Osteoblast (primary cell): ENCODE data around the gene KLK3. TPM values are rescaled to one million over a fixed set of nuclear protein-coding genes. Genes with fewer than 3 reads are reported as not detected.

ENCODE experiments used
- DNase-seq: peaks from one replicate; pipeline ENCODE4 v3.0.0; 2011; ENCODE audit warnings: low spot score, mixed read lengths; ENCODE audit not compliant: insufficient read length; ENCODE audit errors: missing footprints
- H2AFZ ChIP-seq: 2 replicates; pipeline ENCODE4 v1.6.0; 2011; ENCODE audit warnings: mild to moderate bottlenecking, low read length
- H3K27ac ChIP-seq: 2 replicates; pipeline ENCODE4 v1.5.1; 2011; ENCODE audit warnings: mild to moderate bottlenecking, low read depth, low read length, moderate library complexity
- H3K27me3 ChIP-seq: 2 replicates; pipeline ENCODE4 v1.6.0; 2012; ENCODE audit warnings: mild to moderate bottlenecking, control low read depth, inconsistent platforms, low read length, moderate library complexity; ENCODE audit not compliant: insufficient read depth
- H3K36me3 ChIP-seq: 2 replicates; pipeline ENCODE4 v1.5.1; 2011; ENCODE audit warnings: mild to moderate bottlenecking, low read length, control low read depth, moderate library complexity; ENCODE audit not compliant: insufficient read depth
- H3K4me1 ChIP-seq: 2 replicates; pipeline ENCODE4 v1.5.1; 2011; ENCODE audit warnings: mild to moderate bottlenecking, low read length, control low read depth, moderate library complexity; ENCODE audit not compliant: insufficient read depth
- H3K4me2 ChIP-seq: 2 replicates; pipeline ENCODE4 v1.6.0; 2011; ENCODE audit warnings: mild to moderate bottlenecking, low read length; ENCODE audit not compliant: insufficient read depth
- H3K4me3 ChIP-seq: fragments of 200-600 bp; sonication (generic); 3 replicates; pipeline ENCODE4 v1.5.1; 2012; ENCODE audit warnings: mild to moderate bottlenecking, low read length, inconsistent platforms; ENCODE audit not compliant: insufficient read depth
- H3K79me2 ChIP-seq: 2 replicates; pipeline ENCODE4 v1.6.0; 2012; ENCODE audit warnings: mild to moderate bottlenecking, low read length, control low read depth, inconsistent platforms; ENCODE audit not compliant: insufficient read depth
- H3K9me3 ChIP-seq: 2 replicates; pipeline ENCODE4 v1.5.1; 2011; ENCODE audit warnings: low read depth, low read length, control low read depth
- H4K20me1 ChIP-seq: 2 replicates; pipeline ENCODE4 v1.6.0; 2012; ENCODE audit warnings: mild to moderate bottlenecking, low read length, control low read depth; ENCODE audit not compliant: insufficient read depth
- total RNA-seq: library from RNA; depleted of rRNA; stranded (reverse); fragments of >200 nt; gene quantifications from 2 replicates; pipeline ENCODE4 v1.2.3, GENCODE V29; 2012
- TF ChIP-seq, protein P1 (sequence below): IDR thresholded peaks from 2 replicates; pipeline ENCODE4 v1.5.1; 2011; ENCODE audit warnings: mild to moderate bottlenecking, low read depth, low read length, moderate library complexity; ENCODE audit errors: extremely low read depth

KLK3 gene
- total RNA-seq, 1 donor = not detected

GRCh38 chr19:50814883-50815282, 39.8 kb upstream of the KLK3 start:
- TF ChIP-seq, protein P1, sequence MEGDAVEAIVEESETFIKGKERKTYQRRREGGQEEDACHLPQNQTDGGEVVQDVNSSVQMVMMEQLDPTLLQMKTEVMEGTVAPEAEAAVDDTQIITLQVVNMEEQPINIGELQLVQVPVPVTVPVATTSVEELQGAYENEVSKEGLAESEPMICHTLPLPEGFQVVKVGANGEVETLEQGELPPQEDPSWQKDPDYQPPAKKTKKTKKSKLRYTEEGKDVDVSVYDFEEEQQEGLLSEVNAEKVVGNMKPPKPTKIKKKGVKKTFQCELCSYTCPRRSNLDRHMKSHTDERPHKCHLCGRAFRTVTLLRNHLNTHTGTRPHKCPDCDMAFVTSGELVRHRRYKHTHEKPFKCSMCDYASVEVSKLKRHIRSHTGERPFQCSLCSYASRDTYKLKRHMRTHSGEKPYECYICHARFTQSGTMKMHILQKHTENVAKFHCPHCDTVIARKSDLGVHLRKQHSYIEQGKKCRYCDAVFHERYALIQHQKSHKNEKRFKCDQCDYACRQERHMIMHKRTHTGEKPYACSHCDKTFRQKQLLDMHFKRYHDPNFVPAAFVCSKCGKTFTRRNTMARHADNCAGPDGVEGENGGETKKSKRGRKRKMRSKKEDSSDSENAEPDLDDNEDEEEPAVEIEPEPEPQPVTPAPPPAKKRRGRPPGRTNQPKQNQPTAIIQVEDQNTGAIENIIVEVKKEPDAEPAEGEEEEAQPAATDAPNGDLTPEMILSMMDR = no peak
- no peak overlapping the region for H3K4me2 ChIP-seq
- no peaks in the 10 kb centered on the region for H3K9me3 ChIP-seq
- no peaks in the 10 kb centered on the region for H3K36me3 ChIP-seq
- H4K20me1 ChIP-seq = no peaks in the 10 kb centered on the region
- H3K27me3 ChIP-seq = peaks cover 15% of the 10 kb centered on the region
- no peak overlapping the region for H3K27ac ChIP-seq
- H3K4me3 ChIP-seq = no peak overlapping the region
- no peaks in the 10 kb centered on the region for H3K79me2 ChIP-seq
- DNase-seq = peak; percentile 51
- H2AFZ ChIP-seq = no peak overlapping the region
- no peaks in the 10 kb centered on the region for H3K4me1 ChIP-seq

- no peaks in the 10 kb centered on the region for H3K4me1 ChIP-seq
- H4K20me1 ChIP-seq = no peaks in the 10 kb centered on the region
- no peaks in the 10 kb centered on the region for H3K9me3 ChIP-seq
- H3K36me3 ChIP-seq = no peaks in the 10 kb centered on the region
- no peak overlapping the region for H2AFZ ChIP-seq
- peaks cover 20% of the 10 kb centered on the region for H3K27me3 ChIP-seq
- H3K4me2 ChIP-seq = no peak overlapping the region
- H3K27ac ChIP-seq = no peak overlapping the region
- H3K79me2 ChIP-seq = no peaks in the 10 kb centered on the region
- no peak overlapping the region for H3K4me3 ChIP-seq
- TF ChIP-seq, protein P1 = no peak
- DNase-seq = peak; percentile 21
Observed at GRCh38 chr19:50815439-50815838, 39.3 kb upstream of the KLK3 start.

DNA sequence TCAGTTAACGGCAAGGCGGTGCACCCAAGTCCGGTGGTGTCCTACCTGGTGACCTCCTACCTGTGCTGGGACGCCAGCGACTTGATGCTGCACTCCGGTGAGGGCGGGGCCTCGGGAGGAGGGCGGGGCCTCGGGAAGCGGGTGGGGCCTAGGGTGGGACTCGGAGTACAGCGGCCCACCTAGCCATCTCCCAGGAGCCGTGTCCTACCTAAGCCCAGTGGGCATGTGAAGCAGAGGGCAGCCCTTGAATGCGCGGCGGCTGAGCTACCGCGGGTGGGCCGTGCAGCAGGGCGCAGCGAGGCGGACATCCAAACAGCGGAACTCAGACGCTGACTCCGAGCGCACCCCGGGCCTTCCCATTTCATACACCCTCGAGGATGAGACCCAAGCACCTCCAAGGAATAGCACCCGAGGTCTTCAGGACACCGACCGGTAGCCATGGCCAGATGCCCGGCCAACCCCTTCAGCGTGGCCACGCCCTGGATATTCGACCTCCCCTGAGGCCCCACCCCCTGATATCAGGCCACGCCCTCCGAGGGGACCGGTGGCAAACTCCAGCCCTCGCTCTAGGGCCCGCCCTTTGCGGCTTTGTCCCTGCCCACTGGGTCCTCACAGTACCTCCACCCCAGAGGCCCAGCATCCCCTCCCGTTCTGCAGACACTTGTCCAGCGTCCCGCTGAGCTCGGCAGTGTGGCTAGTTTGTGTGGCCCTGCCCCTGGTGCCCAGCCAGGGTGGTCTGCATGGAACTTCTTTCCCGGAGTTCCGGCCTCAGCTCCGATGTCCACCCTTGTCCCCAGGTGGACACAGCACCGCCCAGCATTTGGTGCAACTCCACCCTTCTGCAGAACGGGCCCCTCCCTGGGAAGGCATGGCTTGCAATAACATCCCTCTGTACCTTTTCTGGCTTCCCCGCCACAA, 36.5 kb upstream of the KLK3 start:
- Histone ChIP-seq H3K36me3 (no peaks in the 10 kb centered on the region), H3K4me3 (peak overlapping the region; percentile 28), H3K27me3 (peaks cover 28% of the 10 kb centered on the region), H3K27ac (no peak overlapping the region), H3K9me3 (no peaks in the 10 kb centered on the region), H4K20me1 (no peaks in the 10 kb centered on the region), H3K4me2 (peak overlapping the region; percentile 66), H3K4me1 (no peaks in the 10 kb centered on the region), H2AFZ (peak overlapping the region; percentile 41), H3K79me2 (no peaks in the 10 kb centered on the region)
- TF ChIP-seq, protein P1 = no peak
- DNase-seq = peak; percentile 74

- Histone ChIP-seq H4K20me1 (no peaks in the 10 kb centered on the region), H2AFZ (no peak overlapping the region), H3K4me1 (no peaks in the 10 kb centered on the region), H3K4me3 (no peak overlapping the region), H3K79me2 (no peaks in the 10 kb centered on the region), H3K27me3 (peaks cover 28% of the 10 kb centered on the region), H3K9me3 (no peaks in the 10 kb centered on the region), H3K27ac (no peak overlapping the region), H3K36me3 (no peaks in the 10 kb centered on the region), H3K4me2 (no peak overlapping the region)
- TF ChIP-seq, protein P1 = no peak
- DNase-seq = peak; percentile 71
Observed at GRCh38 chr19:50818859-50819472, 35.7 kb upstream of the KLK3 start.
